Activated CD4-positive, alpha-beta T cell treated with anti-CD3 and anti-CD28 coated beads, Interleukin-2, amount 50 U/mL, for 4 hours (primary cell): ENCODE data around the gene MALRD1.

Experiments used
- DNase-seq, 2 experiments: peaks; one replicate each; pipeline ENCODE4 v3.0.0-alpha.2; 2020

The MALRD1 gene

GRCh38 chr10:19656420-19657042, 607.9 kb downstream of the MALRD1 start:
- no peak for DNase-seq

DNA sequence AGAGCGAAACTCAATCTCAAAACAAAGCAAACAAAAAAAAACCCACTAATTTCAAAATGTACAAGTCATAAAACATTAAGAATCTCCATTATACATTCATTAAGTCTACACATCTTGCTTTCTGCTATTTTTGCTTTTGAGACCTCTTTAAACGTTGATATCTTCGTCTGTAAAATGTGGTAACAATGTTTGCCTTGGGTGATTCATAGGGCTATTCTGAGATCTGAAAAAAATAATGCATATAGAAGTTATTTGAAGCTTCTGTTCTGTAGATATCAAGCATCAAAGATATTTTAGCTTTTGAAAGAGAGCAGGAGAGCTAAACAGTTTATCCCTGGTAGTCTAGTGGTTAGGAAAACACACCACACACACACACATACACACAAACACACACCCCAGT, 609.5 kb downstream of the MALRD1 start:
- DNase-seq, result no peak

- DNase-seq, result no peak
Observed at GRCh38 chr10:19658622-19659233, 610.1 kb downstream of the MALRD1 start.

GRCh38 chr10:19659920-19660655, 611.5 kb downstream of the MALRD1 start:
- DNase-seq, result no peak

DNA sequence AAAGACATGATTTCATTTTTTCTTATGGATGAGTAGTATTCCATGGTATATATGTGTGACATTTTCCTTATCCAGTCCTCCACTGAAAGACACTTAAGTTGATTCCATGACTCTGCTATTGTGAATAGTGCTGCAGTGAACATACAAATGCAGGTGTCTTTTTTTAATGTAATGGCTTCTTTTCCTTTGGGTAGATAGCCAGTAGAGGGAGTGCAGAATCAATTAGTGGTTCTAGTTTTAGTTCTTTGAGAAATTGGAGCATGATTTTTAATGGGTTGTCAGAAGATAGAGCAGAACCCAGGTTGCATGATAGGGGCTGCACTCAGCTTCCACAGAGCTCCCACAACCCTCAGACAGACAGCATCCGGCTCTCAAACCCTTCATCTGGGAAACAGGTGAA, 614.7 kb downstream of the MALRD1 start:
- no peak for DNase-seq

GRCh38 chr10:19668116-19668515, 619.5 kb downstream of the MALRD1 start:
- no peak for DNase-seq

DNA sequence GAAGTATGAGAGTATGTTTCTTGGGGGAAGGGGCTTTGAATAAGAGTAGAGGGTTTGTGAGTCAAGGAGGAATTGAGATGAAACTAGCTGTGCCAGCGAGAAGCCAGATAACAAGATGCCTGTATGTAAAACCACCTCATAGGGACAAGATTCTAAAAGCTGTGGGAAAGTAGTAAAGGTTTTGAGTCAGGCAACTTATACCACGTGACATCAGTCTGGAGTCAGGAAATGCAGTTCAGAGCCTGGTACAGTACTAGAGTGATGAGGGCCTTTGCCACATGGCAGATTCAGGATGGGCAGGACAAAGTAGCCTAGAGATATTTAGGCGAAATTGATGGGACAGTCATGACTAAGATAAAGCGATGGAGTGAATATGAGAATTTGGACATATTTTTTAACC, 627.5 kb downstream of the MALRD1 start:
- DNase-seq, result no peak

GRCh38 chr10:19683356-19683755, 634.8 kb downstream of the MALRD1 start:
- DNase-seq, result no peak

DNA sequence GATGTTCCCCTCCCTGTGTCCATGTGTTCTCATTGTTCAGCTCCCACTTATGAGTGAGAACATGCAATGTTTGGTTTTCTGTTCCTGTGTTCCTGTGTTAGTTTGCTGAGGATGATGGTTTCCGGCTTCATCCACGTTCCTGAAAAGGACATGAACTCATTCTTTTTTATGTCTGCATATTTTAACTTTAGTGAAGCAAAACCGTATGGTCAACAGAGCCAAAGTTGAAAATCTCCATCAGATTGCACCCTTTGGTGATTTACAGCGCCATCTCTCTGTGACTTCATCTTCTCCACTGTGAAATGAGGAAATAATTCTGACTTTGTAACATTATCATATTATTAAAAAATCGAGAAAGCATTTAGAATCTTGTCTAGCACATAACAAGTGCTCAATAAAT, 635.4 kb downstream of the MALRD1 start:
- no peak for DNase-seq

DNA sequence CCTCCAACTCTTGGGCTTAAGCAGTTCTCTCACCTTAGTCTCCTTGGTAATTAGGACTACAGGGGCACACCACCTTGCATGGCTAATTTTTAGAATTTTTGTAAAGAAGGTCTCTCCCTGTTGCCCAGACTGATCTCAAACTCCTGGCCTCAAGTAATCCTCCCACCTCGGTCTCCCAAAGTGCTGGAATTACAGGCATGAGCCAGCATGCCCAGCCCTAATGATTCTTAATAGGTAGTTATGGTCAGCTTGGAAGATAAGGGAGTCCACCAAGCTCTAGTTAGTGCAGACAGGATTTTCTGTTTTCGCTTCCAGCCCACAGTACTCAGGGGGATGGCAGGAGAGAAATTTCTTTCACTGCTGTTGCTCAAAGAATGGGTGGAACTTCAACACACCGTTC, 639.7 kb downstream of the MALRD1 start:
- DNase-seq, result no peak

DNA sequence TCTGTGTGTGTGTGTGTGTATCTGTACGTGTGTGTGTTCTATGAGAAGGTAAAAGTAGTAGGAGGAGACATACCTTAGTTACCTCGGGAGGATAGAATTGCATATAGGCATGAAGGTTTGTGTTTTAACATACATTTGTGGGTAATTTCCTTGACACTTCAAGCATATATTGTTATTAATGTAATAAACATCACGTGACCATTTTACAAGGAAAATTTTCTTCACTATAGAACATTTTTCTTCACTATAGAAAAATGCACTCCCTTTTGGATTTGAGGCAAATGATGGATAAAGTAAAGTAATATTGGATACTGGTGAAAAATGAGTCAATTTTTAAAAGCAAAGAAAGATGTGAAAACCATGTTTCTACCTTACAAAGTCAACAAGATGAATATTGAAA, 640.6 kb downstream of the MALRD1 start:
- DNase-seq, result no peak

- DNase-seq, result no peak
Observed at GRCh38 chr10:19699299-19699698, 650.7 kb downstream of the MALRD1 start.

- DNase-seq, result no peak
Observed at GRCh38 chr10:19701427-19702052, 652.9 kb downstream of the MALRD1 start.

DNA sequence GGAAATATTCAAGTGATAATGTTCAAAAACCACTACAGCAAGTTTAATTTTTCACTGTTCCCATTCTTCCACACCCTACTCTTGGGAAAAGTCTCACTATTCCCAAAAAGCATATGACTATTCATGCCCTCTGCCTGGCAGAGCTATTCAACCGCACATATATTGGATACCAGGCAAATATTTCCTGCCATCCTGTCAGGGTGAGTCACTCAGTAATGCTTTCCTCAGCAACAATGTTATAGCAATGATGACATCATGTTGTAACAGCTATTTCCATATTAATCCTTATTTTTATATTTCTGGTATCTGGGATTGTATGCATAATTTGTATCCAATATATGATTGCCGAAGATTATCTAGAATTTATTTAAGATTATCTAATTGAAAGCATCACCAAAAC, 653.6 kb downstream of the MALRD1 start:
- DNase-seq, result no peak

- no peak for DNase-seq
Observed at GRCh38 chr10:19704544-19704943, 655.9 kb downstream of the MALRD1 start.

- no peak for DNase-seq
Observed at GRCh38 chr10:19705250-19705649, 656.6 kb downstream of the MALRD1 start.

- no peak for DNase-seq
Observed at GRCh38 chr10:19706904-19707303, 658.3 kb downstream of the MALRD1 start.

DNA sequence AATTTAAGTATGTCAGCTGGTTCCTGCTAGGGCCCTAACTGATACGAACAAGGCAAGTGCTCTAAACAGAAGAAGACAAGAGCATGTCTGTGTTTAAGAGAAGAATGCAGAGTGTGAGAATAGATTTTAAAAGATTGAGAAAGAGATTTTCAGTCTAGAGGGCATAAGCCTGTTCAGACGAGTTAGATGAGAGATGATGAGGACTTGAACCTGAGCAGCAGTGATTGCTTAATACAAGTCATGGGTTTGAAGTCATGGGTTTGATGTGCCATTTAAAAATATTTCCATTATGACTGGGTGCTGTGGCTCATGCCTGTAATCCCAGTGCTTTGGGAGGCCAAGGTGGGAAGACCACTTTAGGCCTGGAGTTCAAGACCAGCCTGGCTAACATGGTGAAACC, 658.8 kb downstream of the MALRD1 start:
- DNase-seq, result no peak

DNA sequence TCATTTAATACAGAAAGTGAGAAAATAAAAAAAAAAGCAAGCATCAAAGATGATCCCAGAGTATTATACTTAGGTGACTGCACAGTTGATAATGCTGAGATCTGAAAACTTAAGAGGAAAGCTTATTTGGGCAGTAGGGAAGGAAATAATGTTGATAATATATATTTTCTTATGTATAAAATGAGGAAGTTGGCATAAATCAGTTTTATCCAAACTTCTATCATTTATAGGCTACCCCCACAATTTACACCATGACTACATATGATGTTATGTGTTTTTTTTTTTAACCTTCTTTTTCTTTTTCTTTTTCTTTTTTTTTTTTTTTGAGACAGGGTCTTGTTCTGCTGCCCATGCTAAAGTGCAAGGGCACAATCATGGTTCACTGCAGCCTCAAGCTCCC, 659.4 kb downstream of the MALRD1 start:
- DNase-seq, result no peak

- no peak for DNase-seq
Observed at GRCh38 chr10:19710600-19710999, 662.0 kb downstream of the MALRD1 start.

GRCh38 chr10:19713159-19713558, 664.6 kb downstream of the MALRD1 start:
- DNase-seq, result no peak

DNA sequence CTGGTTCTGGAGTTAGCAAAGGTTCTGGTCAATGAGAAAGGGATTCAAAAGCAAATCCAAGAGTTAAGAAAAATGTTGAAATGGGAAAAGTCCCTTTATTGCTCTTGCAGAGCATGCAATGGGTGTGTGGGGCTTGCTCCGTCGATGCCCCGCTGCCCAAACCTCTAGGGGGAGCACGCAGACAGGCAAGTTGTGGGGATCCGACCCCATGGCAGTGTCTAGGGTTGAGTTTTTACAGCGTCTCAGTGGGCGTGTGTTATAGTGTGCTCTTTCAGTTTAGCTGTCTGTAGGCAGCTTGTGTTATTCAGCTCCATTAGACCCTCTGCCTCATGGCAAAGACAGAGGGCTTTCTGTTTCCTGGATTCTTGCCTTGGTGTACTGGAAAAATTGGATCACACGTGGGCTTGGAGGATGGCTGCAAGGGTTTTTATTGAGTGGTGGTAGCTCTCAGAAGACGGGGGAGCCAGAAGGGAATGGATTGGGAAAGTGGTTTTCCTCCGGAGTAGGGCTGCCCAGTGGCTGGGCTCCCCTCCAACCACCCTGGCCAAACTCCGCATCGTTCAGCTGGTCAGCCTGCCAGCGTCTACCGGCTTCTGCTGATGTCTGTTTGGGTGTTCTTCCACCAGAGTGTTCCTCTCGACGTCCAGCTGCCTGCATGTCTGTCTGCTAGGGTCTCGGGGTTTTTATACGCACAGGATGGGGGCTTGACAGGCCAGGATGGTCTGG, 665.4 kb downstream of the MALRD1 start:
- no peak for DNase-seq

DNA sequence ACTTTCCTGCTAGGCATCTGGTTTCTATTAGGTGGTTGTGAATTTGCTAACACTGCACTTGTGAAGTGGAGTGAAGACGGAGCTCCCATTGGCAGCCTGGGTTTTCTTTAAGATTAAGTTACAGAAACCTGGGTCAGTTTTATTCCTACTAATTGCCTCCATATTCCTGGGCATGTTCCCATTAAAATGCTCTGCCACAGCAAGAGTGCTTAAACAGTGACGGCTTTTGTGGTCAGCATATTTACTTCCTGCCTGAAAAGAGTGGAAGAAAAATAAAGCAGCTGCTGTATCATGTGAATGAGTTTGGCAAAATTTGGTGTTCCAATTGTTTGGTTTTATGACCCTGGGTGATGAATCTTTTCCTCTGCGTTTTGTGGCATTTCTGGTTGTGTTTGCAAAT, 670.7 kb downstream of the MALRD1 start:
- no peak for DNase-seq
